Measurements from ENCODE around the gene FYCO1.

The FYCO1 gene

GRCh38 chr3:45942051-45942825 lies 53.4 kb downstream of the FYCO1 start:
- peaks cover 18% of the 10 kb centered on the region for H3K36me3 Mint-ChIP-seq
- H3K4me3 Mint-ChIP-seq, result no peak overlapping the region
- H3K4me1 Mint-ChIP-seq, result peaks cover 4% of the 10 kb centered on the region
- ATAC-seq (ENCODE audit: low read depth), result no peak
- H3K27me3 Mint-ChIP-seq, result no peaks in the 10 kb centered on the region
- no peak for DNase-seq (ENCODE audit: low spot score in 2 of 2)
- H3K27ac Mint-ChIP-seq, result peak overlapping the region; percentile 0
- no peaks in the 10 kb centered on the region for H3K9me3 Mint-ChIP-seq

- no peak for DNase-seq (ENCODE audit: low spot score in 2 of 2)
- Mint-ChIP-seq H3K9me3 (no peaks in the 10 kb centered on the region), H3K27me3 (no peaks in the 10 kb centered on the region), H3K4me3 (no peak overlapping the region), H3K36me3 (peaks cover 12% of the 10 kb centered on the region), H3K4me1 (peaks cover 4% of the 10 kb centered on the region), H3K27ac (no peak overlapping the region)
- ATAC-seq (ENCODE audit: low read depth), result no peak
Measured at GRCh38 chr3:45940781-45941365, 54.8 kb downstream of the FYCO1 start.

- H3K9me3 Mint-ChIP-seq, result no peaks in the 10 kb centered on the region
- ATAC-seq (ENCODE audit: low read depth), result no peak
- H3K4me3 Mint-ChIP-seq, result no peak overlapping the region
- peaks cover 4% of the 10 kb centered on the region for H3K4me1 Mint-ChIP-seq
- no peak for DNase-seq (ENCODE audit: low spot score in 2 of 2)
- H3K27ac Mint-ChIP-seq, result no peak overlapping the region
- H3K36me3 Mint-ChIP-seq, result peaks cover 18% of the 10 kb centered on the region
- H3K27me3 Mint-ChIP-seq, result no peaks in the 10 kb centered on the region
Measured at GRCh38 chr3:45940004-45940780, 55.4 kb downstream of the FYCO1 start.

GRCh38 chr3:45939341-45939771 lies 56.3 kb downstream of the FYCO1 start:
- ATAC-seq (ENCODE audit: low read depth) (peak; percentile 35), DNase-seq (ENCODE audit: low spot score in 2 of 2) (no peak)
- no peaks in the 10 kb centered on the region for H3K27me3 Mint-ChIP-seq
- no peaks in the 10 kb centered on the region for H3K9me3 Mint-ChIP-seq
- H3K36me3 Mint-ChIP-seq, result peaks cover 20% of the 10 kb centered on the region
- H3K27ac Mint-ChIP-seq, result no peak overlapping the region
- no peak overlapping the region for H3K4me3 Mint-ChIP-seq
- peaks cover 4% of the 10 kb centered on the region for H3K4me1 Mint-ChIP-seq

GRCh38 chr3:45938864-45939263 lies 56.8 kb downstream of the FYCO1 start:
- DNase-seq (ENCODE audit: low spot score in 2 of 2) (peak; percentile 72 to 74), ATAC-seq (ENCODE audit: low read depth) (peak; percentile 89)
- H3K36me3 Mint-ChIP-seq, result peaks cover 24% of the 10 kb centered on the region
- peaks cover 4% of the 10 kb centered on the region for H3K4me1 Mint-ChIP-seq
- no peak overlapping the region for H3K4me3 Mint-ChIP-seq
- H3K27ac Mint-ChIP-seq, result no peak overlapping the region
- H3K27me3 Mint-ChIP-seq, result no peaks in the 10 kb centered on the region
- no peaks in the 10 kb centered on the region for H3K9me3 Mint-ChIP-seq

GRCh38 chr3:45938043-45938435 lies 57.6 kb downstream of the FYCO1 start:
- DNase-seq (ENCODE audit: low spot score in 2 of 2), result no peak

GRCh38 chr3:45937206-45938042 lies 58.2 kb downstream of the FYCO1 start:
- H3K27ac Mint-ChIP-seq, result no peak overlapping the region
- peaks cover 4% of the 10 kb centered on the region for H3K4me1 Mint-ChIP-seq
- ATAC-seq (ENCODE audit: low read depth) (no peak), DNase-seq (ENCODE audit: low spot score in 2 of 2) (no peak)
- no peak overlapping the region for H3K4me3 Mint-ChIP-seq
- H3K36me3 Mint-ChIP-seq, result peaks cover 29% of the 10 kb centered on the region
- no peaks in the 10 kb centered on the region for H3K27me3 Mint-ChIP-seq
- no peaks in the 10 kb centered on the region for H3K9me3 Mint-ChIP-seq

More at GRCh38 chr3:45938043-45938435, 57.6 kb downstream of the FYCO1 start:
- peaks cover 4% of the 10 kb centered on the region for H3K4me1 Mint-ChIP-seq
- H3K36me3 Mint-ChIP-seq, result peaks cover 32% of the 10 kb centered on the region
- no peak overlapping the region for H3K4me3 Mint-ChIP-seq
- no peaks in the 10 kb centered on the region for H3K9me3 Mint-ChIP-seq
- no peak for ATAC-seq (ENCODE audit: low read depth)
- no peak overlapping the region for H3K27ac Mint-ChIP-seq
- H3K27me3 Mint-ChIP-seq, result no peaks in the 10 kb centered on the region

- no peaks in the 10 kb centered on the region for H3K27me3 Mint-ChIP-seq
- no peak overlapping the region for H3K4me3 Mint-ChIP-seq
- DNase-seq (ENCODE audit: low spot score in 2 of 2) (no peak), ATAC-seq (ENCODE audit: low read depth) (no peak)
- H3K36me3 Mint-ChIP-seq, result peaks cover 31% of the 10 kb centered on the region
- no peaks in the 10 kb centered on the region for H3K9me3 Mint-ChIP-seq
- no peak overlapping the region for H3K27ac Mint-ChIP-seq
- peaks cover 4% of the 10 kb centered on the region for H3K4me1 Mint-ChIP-seq
Measured at GRCh38 chr3:45936261-45936660, 59.4 kb downstream of the FYCO1 start.

GRCh38 chr3:45933591-45933990 lies 62.0 kb downstream of the FYCO1 start:
- DNase-seq (ENCODE audit: low spot score in 2 of 2), result no peak
- H3K9me3 Mint-ChIP-seq, result no peaks in the 10 kb centered on the region
- no peaks in the 10 kb centered on the region for H3K27me3 Mint-ChIP-seq
- H3K4me1 Mint-ChIP-seq, result no peaks in the 10 kb centered on the region
- H3K36me3 Mint-ChIP-seq, result peaks cover 49% of the 10 kb centered on the region
- no peak for ATAC-seq (ENCODE audit: low read depth)
- H3K4me3 Mint-ChIP-seq, result no peak overlapping the region
- no peak overlapping the region for H3K27ac Mint-ChIP-seq

GRCh38 chr3:45932112-45932511 lies 63.5 kb downstream of the FYCO1 start:
- Mint-ChIP-seq H3K36me3 (peaks cover 52% of the 10 kb centered on the region), H3K27ac (no peak overlapping the region), H3K4me1 (no peaks in the 10 kb centered on the region), H3K27me3 (no peaks in the 10 kb centered on the region), H3K4me3 (no peak overlapping the region), H3K9me3 (no peaks in the 10 kb centered on the region)
- DNase-seq (ENCODE audit: low spot score in 2 of 2), result no peak
- no peak for ATAC-seq (ENCODE audit: low read depth)

GRCh38 chr3:45931496-45931895 lies 64.1 kb downstream of the FYCO1 start:
- H3K4me3 Mint-ChIP-seq, result no peak overlapping the region
- ATAC-seq (ENCODE audit: low read depth) (no peak), DNase-seq (ENCODE audit: low spot score in 2 of 2) (no peak)
- no peaks in the 10 kb centered on the region for H3K27me3 Mint-ChIP-seq
- H3K27ac Mint-ChIP-seq, result no peak overlapping the region
- no peaks in the 10 kb centered on the region for H3K4me1 Mint-ChIP-seq
- no peaks in the 10 kb centered on the region for H3K9me3 Mint-ChIP-seq
- H3K36me3 Mint-ChIP-seq, result peaks cover 52% of the 10 kb centered on the region

GRCh38 chr3:45929042-45929679 lies 66.5 kb downstream of the FYCO1 start:
- Mint-ChIP-seq H3K9me3 (no peaks in the 10 kb centered on the region), H3K27ac (no peak overlapping the region), H3K27me3 (no peaks in the 10 kb centered on the region), H3K4me1 (no peaks in the 10 kb centered on the region), H3K4me3 (no peak overlapping the region), H3K36me3 (peaks cover 51% of the 10 kb centered on the region)
- DNase-seq (ENCODE audit: low spot score in 2 of 2) (peak; percentile 59 to 64), ATAC-seq (ENCODE audit: low read depth) (peak; percentile 78)

GRCh38 chr3:45927881-45928280 lies 67.7 kb downstream of the FYCO1 start:
- no peaks in the 10 kb centered on the region for H3K9me3 Mint-ChIP-seq
- no peaks in the 10 kb centered on the region for H3K4me1 Mint-ChIP-seq
- no peak overlapping the region for H3K27ac Mint-ChIP-seq
- ATAC-seq (ENCODE audit: low read depth) (no peak), DNase-seq (ENCODE audit: low spot score in 2 of 2) (no peak)
- H3K27me3 Mint-ChIP-seq, result no peaks in the 10 kb centered on the region
- H3K36me3 Mint-ChIP-seq, result peaks cover 48% of the 10 kb centered on the region
- no peak overlapping the region for H3K4me3 Mint-ChIP-seq

Measured in memory B cell (primary cell).